ENCODE data around the gene PPP6R3.

- TF ChIP-seq CTCF (conservative IDR thresholded peaks at IDR 0.05; ENCODE audit: low read depth, low read length) (no peak), EZH2 (IDR thresholded peaks at IDR 0.05; ENCODE audit: low read length, unreplicated experiment) (no peak)
These were observed 20.4 kb downstream of the PPP6R3 start for GRCh38 chr11:68480852-68481510.

All from PC-3 (cell line).